DOHH2 (cell line): ENCODE results near the gene SLC66A3.

ENCODE experiments used
- CTCF ChIP-seq: fragments of 200-600 bp; sonication (generic); IDR thresholded peaks from one replicate; pipeline ENCODE4 v1.5.1; 2014; ENCODE audit warnings: antibody characterized with exemption, mild to moderate bottlenecking, low read depth, low read length; ENCODE audit not compliant: poor library complexity, severe bottlenecking
- EZH2phosphoT487 ChIP-seq: fragments of 200-600 bp; sonication (generic); IDR thresholded peaks from 2 replicates; pipeline ENCODE4 v1.6.1; 2017; ENCODE audit warnings: borderline replicate concordance, mild to moderate bottlenecking, antibody characterized with exemption, low read length, moderate library complexity, mixed read lengths

GRCh38 chr2:11214770-11215169 lies 59.5 kb downstream of the SLC66A3 start:
- TF ChIP-seq CTCF: no peak
- no peak for TF ChIP-seq EZH2phosphoT487
